Measurements from ENCODE around the gene RNF220. TPM values are rescaled to one million over a fixed set of nuclear protein-coding genes. Genes with fewer than 3 reads are reported as not detected.

Gene RNF220
- polyA plus RNA-seq, 1 donor (not counting 4 experiments of a cell fraction or from before 2014, with no cell fraction given): 42.7 TPM

DNA sequence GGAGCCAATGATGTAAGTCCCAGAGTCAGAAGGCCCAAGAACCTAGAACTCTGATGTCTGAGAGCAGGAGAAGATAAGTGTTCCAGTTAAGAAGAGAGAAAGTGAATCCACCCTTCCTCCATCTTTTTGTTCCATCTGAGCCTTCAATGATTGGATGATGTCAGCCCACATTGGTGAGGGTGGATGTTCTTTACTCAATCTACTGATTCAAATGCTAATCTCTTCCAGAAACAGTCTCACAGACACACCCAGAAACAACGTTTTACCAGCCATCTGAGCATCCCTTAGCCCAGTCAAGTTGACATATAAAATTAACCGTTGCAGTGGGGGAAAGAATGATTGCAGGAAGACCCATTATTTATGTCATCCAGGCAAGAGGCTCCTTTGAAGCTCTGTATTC lies 16.5 kb upstream of the RNF220 start:
- Histone ChIP-seq H3K27me3 (ENCODE audit: control insufficient read depth, extremely low read depth, insufficient read depth, low read length) (peaks cover 21% of the 10 kb centered on the region), H3K4me2 (ENCODE audit: control insufficient read depth, extremely low read depth, insufficient read depth, low read depth, low read length) (no peak overlapping the region)
- FAIRE-seq: peak; percentile 41

DNA sequence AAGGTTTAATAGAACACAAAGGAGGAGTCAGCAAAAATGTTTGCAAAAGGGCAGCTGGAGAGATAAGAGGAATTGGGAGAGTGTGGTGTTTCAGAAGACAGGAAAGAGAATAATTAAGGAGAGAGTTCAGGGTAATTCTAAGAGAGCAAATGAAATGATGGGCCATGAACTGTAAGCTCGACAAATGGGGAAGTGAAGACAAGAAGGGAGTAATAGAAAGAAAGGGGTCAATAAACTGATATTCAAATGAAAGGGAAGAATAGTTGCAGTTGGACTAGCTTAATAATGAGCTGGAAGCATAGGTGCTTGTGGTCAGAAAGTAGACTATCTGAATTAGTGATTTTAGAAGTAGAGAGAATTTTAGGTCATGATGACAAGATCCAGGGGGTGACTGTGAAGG lies 15.6 kb upstream of the RNF220 start:
- Histone ChIP-seq H3K4me2 (ENCODE audit: control insufficient read depth, extremely low read depth, insufficient read depth, low read depth, low read length) (no peak overlapping the region), H3K4me1 (ENCODE audit: control insufficient read depth, extremely low read depth, insufficient read depth, low read length) (no peaks in the 10 kb centered on the region), H3K27ac (ENCODE audit: control insufficient read depth, insufficient read depth, low read length) (no peak overlapping the region), H3K9ac (ENCODE audit: control insufficient read depth, extremely low read depth, insufficient read depth, low read length) (no peak overlapping the region), H3K4me3 (ENCODE audit: control insufficient read depth in 2 of 3, extremely low read depth in 1 of 3, insufficient read depth in 2 of 3, low read depth in 1 of 3, low read length in 3 of 3) (no peak overlapping the region), H3K27me3 (ENCODE audit: control insufficient read depth, extremely low read depth, insufficient read depth, low read length) (peaks cover 21% of the 10 kb centered on the region), H3K9me3 (ENCODE audit: control insufficient read depth, low read depth, low read length) (no peaks in the 10 kb centered on the region), H3K79me2 (ENCODE audit: control insufficient read depth, insufficient read depth, low read length) (no peaks in the 10 kb centered on the region), H4K20me1 (ENCODE audit: control insufficient read depth, extremely low read depth, insufficient read depth, low read length) (no peaks in the 10 kb centered on the region), H3K36me3 (ENCODE audit: control insufficient read depth in 2 of 2, extremely low read depth in 1 of 2, insufficient read depth in 2 of 2, low read length in 2 of 2) (no peaks in the 10 kb centered on the region), H2AFZ (ENCODE audit: control insufficient read depth, low read length) (no peak overlapping the region), H3K9me1 (ENCODE audit: control insufficient read depth, extremely low read depth, insufficient read depth, low read length) (no peaks in the 10 kb centered on the region)
- no peak for FAIRE-seq
- no peak for DNase-seq (ENCODE audit: low read depth, low spot score)
- TF ChIP-seq EZH2 (IDR thresholded peaks at IDR 0.05; ENCODE audit: low read length): no peak
- TF ChIP-seq, protein P1, sequence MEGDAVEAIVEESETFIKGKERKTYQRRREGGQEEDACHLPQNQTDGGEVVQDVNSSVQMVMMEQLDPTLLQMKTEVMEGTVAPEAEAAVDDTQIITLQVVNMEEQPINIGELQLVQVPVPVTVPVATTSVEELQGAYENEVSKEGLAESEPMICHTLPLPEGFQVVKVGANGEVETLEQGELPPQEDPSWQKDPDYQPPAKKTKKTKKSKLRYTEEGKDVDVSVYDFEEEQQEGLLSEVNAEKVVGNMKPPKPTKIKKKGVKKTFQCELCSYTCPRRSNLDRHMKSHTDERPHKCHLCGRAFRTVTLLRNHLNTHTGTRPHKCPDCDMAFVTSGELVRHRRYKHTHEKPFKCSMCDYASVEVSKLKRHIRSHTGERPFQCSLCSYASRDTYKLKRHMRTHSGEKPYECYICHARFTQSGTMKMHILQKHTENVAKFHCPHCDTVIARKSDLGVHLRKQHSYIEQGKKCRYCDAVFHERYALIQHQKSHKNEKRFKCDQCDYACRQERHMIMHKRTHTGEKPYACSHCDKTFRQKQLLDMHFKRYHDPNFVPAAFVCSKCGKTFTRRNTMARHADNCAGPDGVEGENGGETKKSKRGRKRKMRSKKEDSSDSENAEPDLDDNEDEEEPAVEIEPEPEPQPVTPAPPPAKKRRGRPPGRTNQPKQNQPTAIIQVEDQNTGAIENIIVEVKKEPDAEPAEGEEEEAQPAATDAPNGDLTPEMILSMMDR (optimal IDR thresholded peaks at IDR 0.05 in 1 of 3, IDR thresholded peaks at IDR 0.05 in 1 of 3, conservative IDR thresholded peaks at IDR 0.05 in 1 of 3; ENCODE audit: extremely low read depth in 1 of 3, insufficient read depth in 2 of 3, low read length in 3 of 3): no peak
- dilution Hi-C loops (cut with MboI; ENCODE audit: extremely low pct_ligation_motif_present, low sequenced_read_pairs): no loop called here

More for the DNA sequence above, 16.5 kb upstream of the RNF220 start:
- Histone ChIP-seq H3K9ac (ENCODE audit: control insufficient read depth, extremely low read depth, insufficient read depth, low read length) (no peak overlapping the region), H3K9me1 (ENCODE audit: control insufficient read depth, extremely low read depth, insufficient read depth, low read length) (no peaks in the 10 kb centered on the region), H2AFZ (ENCODE audit: control insufficient read depth, low read length) (no peak overlapping the region), H3K36me3 (ENCODE audit: control insufficient read depth in 2 of 2, extremely low read depth in 1 of 2, insufficient read depth in 2 of 2, low read length in 2 of 2) (no peaks in the 10 kb centered on the region), H3K4me3 (ENCODE audit: control insufficient read depth in 2 of 3, extremely low read depth in 1 of 3, insufficient read depth in 2 of 3, low read depth in 1 of 3, low read length in 3 of 3) (no peak overlapping the region), H3K4me1 (ENCODE audit: control insufficient read depth, extremely low read depth, insufficient read depth, low read length) (no peaks in the 10 kb centered on the region), H4K20me1 (ENCODE audit: control insufficient read depth, extremely low read depth, insufficient read depth, low read length) (no peaks in the 10 kb centered on the region), H3K79me2 (ENCODE audit: control insufficient read depth, insufficient read depth, low read length) (no peaks in the 10 kb centered on the region), H3K27ac (ENCODE audit: control insufficient read depth, insufficient read depth, low read length) (no peak overlapping the region), H3K9me3 (ENCODE audit: control insufficient read depth, low read depth, low read length) (no peaks in the 10 kb centered on the region)
- dilution Hi-C loops (cut with MboI; ENCODE audit: extremely low pct_ligation_motif_present, low sequenced_read_pairs): no loop called here
- TF ChIP-seq, protein P1 (optimal IDR thresholded peaks at IDR 0.05 in 1 of 3, IDR thresholded peaks at IDR 0.05 in 1 of 3, conservative IDR thresholded peaks at IDR 0.05 in 1 of 3; ENCODE audit: extremely low read depth in 1 of 3, insufficient read depth in 2 of 3, low read length in 3 of 3): no peak
- TF ChIP-seq EZH2 (IDR thresholded peaks at IDR 0.05; ENCODE audit: low read length): no peak
- DNase-seq (ENCODE audit: low read depth, low spot score): no peak
